Measurements from ENCODE around the gene PAQR6.

DNA sequence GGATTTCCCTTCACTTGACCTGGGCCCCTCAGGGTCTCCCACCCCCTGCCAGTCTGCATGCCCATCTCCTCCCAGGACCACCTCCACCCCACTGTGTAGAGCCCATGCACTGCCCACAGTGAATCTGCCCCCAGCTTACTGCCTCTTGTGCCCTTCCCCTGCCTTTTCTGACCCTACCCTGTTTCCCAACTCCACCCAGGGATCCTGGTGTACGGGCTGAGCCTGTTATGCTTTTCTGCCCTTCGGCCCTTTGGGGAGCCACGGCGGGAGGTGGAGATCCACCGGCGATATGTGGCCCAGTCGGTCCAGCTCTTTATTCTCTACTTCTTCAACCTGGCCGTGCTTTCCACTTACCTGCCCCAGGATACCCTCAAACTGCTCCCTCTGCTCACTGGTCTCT lies 38.2 kb upstream of the PAQR6 start:
- TF ChIP-seq, protein P1, sequence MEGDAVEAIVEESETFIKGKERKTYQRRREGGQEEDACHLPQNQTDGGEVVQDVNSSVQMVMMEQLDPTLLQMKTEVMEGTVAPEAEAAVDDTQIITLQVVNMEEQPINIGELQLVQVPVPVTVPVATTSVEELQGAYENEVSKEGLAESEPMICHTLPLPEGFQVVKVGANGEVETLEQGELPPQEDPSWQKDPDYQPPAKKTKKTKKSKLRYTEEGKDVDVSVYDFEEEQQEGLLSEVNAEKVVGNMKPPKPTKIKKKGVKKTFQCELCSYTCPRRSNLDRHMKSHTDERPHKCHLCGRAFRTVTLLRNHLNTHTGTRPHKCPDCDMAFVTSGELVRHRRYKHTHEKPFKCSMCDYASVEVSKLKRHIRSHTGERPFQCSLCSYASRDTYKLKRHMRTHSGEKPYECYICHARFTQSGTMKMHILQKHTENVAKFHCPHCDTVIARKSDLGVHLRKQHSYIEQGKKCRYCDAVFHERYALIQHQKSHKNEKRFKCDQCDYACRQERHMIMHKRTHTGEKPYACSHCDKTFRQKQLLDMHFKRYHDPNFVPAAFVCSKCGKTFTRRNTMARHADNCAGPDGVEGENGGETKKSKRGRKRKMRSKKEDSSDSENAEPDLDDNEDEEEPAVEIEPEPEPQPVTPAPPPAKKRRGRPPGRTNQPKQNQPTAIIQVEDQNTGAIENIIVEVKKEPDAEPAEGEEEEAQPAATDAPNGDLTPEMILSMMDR (IDR thresholded peaks at IDR 0.05; ENCODE audit: low read length) = no peak
- no peak for TF ChIP-seq EZH2 (optimal IDR thresholded peaks at IDR 0.05; ENCODE audit: low read depth, low read length)
